Natural killer cell (primary cell): Measurements from ENCODE around the gene B4GALT2. TPM values are rescaled to one million over a fixed set of nuclear protein-coding genes. Genes with fewer than 3 reads are reported as not detected.

Source experiments
- ATAC-seq, 3 donors: fragments of 150-1000 bp in 2 of 3; fragments of 200-7000 bp in 1 of 3; cut with Tn5 transposase; 1 replicate in 1 of 3; 2 replicates in 2 of 3; pipeline ENCODE4 v1.10.0; 2021; ENCODE audit warnings: mild to moderate bottlenecking in 2 of 3, moderate library complexity in 2 of 3
- DNase-seq, 2 donors: peaks; one replicate each; pipeline versions ENCODE4 v3.0.0 to v3.0.0-alpha.2; 2013 to 2021; ENCODE audit warnings: mixed read lengths in 1 of 2
- H3K27ac ChIP-seq: one replicate; pipeline ENCODE4 v1.5.1; 2013; ENCODE audit warnings: mild to moderate bottlenecking, low read length
- H3K27me3 ChIP-seq: one replicate; pipeline ENCODE4 v1.6.1; 2013; ENCODE audit warnings: low read length; ENCODE audit not compliant: control insufficient read depth, insufficient read depth
- H3K36me3 ChIP-seq: one replicate; pipeline ENCODE4 v1.6.1; 2013; ENCODE audit warnings: low read length; ENCODE audit not compliant: control insufficient read depth, insufficient read depth
- H3K4me1 ChIP-seq: one replicate; pipeline ENCODE4 v1.6.1; 2013; ENCODE audit warnings: low read length; ENCODE audit not compliant: control insufficient read depth, insufficient read depth
- H3K4me3 ChIP-seq: one replicate; pipeline ENCODE4 v1.5.1; 2013; ENCODE audit warnings: low read length
- H3K9me3 ChIP-seq: one replicate; pipeline ENCODE4 v1.6.1; 2013; ENCODE audit warnings: low read length; ENCODE audit not compliant: control insufficient read depth, insufficient read depth
- H3K27ac Mint-ChIP-seq, 2 donors: one replicate each; pipeline ENCODE4 v1.8.0; 2022; ENCODE audit warnings: mild to moderate bottlenecking in 2 of 2, mixed read lengths in 2 of 2, moderate library complexity in 1 of 2
- H3K27me3 Mint-ChIP-seq, 2 donors: one replicate each; pipeline ENCODE4 v1.8.0; 2022; ENCODE audit warnings: low read depth in 2 of 2, mixed read lengths in 2 of 2
- H3K36me3 Mint-ChIP-seq: one replicate; pipeline ENCODE4 v1.8.0; 2022; ENCODE audit warnings: mixed read lengths
- H3K4me1 Mint-ChIP-seq, 2 donors: one replicate each; pipeline ENCODE4 v1.8.0; 2022; ENCODE audit warnings: mixed read lengths in 2 of 2
- H3K4me3 Mint-ChIP-seq: one replicate; pipeline ENCODE4 v1.8.0; 2022; ENCODE audit warnings: mild to moderate bottlenecking, moderate library complexity, mixed read lengths
- H3K9me3 Mint-ChIP-seq, 2 donors: one replicate each; pipeline ENCODE4 v1.8.0; 2022; ENCODE audit warnings: mixed read lengths in 2 of 2
- CTCF ChIP-seq: fragments of 200-600 bp; IDR thresholded peaks from one replicate; pipeline ENCODE4 v1.8.0; 2022; ENCODE audit warnings: antibody characterized with exemption
- WGBS: methylation state at CpG from one replicate; pipeline ENCODE4 v1.1.7; 2013; ENCODE audit warnings: missing lambda C conversion rate; ENCODE audit not compliant: insufficient coverage; 5-methylcytosine and 5-hydroxymethylcytosine counted together
- intact Hi-C: fragments of 100-400 bp; cut with micrococcal nuclease; formaldehyde crosslinking; loops from one replicate; pipeline ENCODE4 v1.14.2; 2022
- total RNA-seq, 4 donors: library from RNA; stranded (reverse); fragments of 120-200 nt in 1 of 4; gene quantifications; one replicate each; pipeline versions ENCODE4 v1.2.3 to v1.2.4, GENCODE V29; 2013 to 2022

Gene B4GALT2
- total RNA-seq, 3 donors from 2014 or later (not counting 1 experiment from before 2014, with no cell fraction given), result 1.5 to 5.5 (median 2.2) TPM

GRCh38 chr1:43971336-43971980 is 7.6 kb upstream of the B4GALT2 start:
- H3K27me3 Mint-ChIP-seq, result no peaks in the 10 kb centered on the region
- H3K27me3 ChIP-seq, result no peaks in the 10 kb centered on the region
- H3K4me3 Mint-ChIP-seq, result peak overlapping the region; percentile 95
- peaks cover 5% of the 10 kb centered on the region for H3K36me3 ChIP-seq
- no peaks in the 10 kb centered on the region for H3K9me3 ChIP-seq
- H3K27ac ChIP-seq, result no peak overlapping the region
- no peak for TF ChIP-seq CTCF
- WGBS, result 98% methylated on average over 17 of the region's 17 CpGs
- intact Hi-C loops, result no loop called here
- no peak overlapping the region for H3K27ac Mint-ChIP-seq
- H3K4me1 Mint-ChIP-seq, result peaks cover 43 to 51% of the 10 kb centered on the region in 2 donors
- no peaks in the 10 kb centered on the region for H3K9me3 Mint-ChIP-seq
- H3K4me1 ChIP-seq, result peaks cover 43% of the 10 kb centered on the region
- DNase-seq (no peak), ATAC-seq (no peak)
- no peak overlapping the region for H3K4me3 ChIP-seq
- H3K36me3 Mint-ChIP-seq, result no peaks in the 10 kb centered on the region

DNA sequence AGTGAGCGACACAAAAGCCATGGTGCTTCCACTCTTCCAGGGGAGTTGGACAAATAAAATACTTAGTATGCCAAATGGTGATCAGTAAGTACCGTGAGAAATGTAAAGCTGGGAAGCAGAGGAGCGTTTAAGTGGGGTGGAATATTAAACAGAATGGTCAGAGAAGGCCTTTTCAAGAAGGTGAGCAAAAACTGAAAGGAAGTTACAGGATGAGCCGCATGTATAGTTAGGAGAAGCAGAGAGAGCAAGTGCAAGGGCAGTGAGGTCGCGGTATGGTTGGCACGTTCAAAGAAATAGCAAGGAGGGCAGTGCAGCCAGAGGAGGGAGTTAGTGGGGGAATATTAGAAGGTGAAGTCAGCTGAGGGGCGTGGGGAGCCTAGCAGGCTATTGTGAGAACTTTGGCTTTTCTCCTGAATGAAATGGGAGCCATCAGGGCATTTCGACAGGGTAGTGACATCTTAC is 5.0 kb upstream of the B4GALT2 start:
- peaks cover 21% of the 10 kb centered on the region for H3K36me3 ChIP-seq
- no peaks in the 10 kb centered on the region for H3K9me3 ChIP-seq
- H3K4me3 ChIP-seq, result peak overlapping the region; percentile 96
- Mint-ChIP-seq H3K27me3 (no peaks in the 10 kb centered on the region), H3K36me3 (peaks cover 9% of the 10 kb centered on the region), H3K27ac (peak overlapping the region; percentile 91 to 92), H3K4me1 (peaks cover 63 to 74% of the 10 kb centered on the region in 2 donors), H3K4me3 (peak overlapping the region; percentile 97), H3K9me3 (no peaks in the 10 kb centered on the region)
- ATAC-seq (no peak), DNase-seq (no peak)
- peak overlapping the region; percentile 92 for H3K27ac ChIP-seq
- no peak for TF ChIP-seq CTCF
- peaks cover 60% of the 10 kb centered on the region for H3K4me1 ChIP-seq
- 44% methylated on average over 9 of the region's 9 CpGs for WGBS
- no peaks in the 10 kb centered on the region for H3K27me3 ChIP-seq
- intact Hi-C loops, result loop anchor here (1.0 kb wide), 2 partner anchors 17 to 28 kb away; partner anchors contain the start of genes CCDC24 and IPO13

GRCh38 chr1:43974443-43975248 is 4.4 kb upstream of the B4GALT2 start, which contains the start of gene ATP6V0B:
TSS of gene ATP6V0B (plus strand) at chr1:43974960. CDS start at chr1:43975041, 81 bp downstream.
- H3K4me3 ChIP-seq, result peak within 1 kb of the TSS; percentile 96
- H3K27me3 ChIP-seq, result no peaks in the 10 kb centered on the region
- no peaks in the 10 kb centered on the region for H3K27me3 Mint-ChIP-seq
- peaks cover 56% of the 10 kb centered on the region for H3K4me1 ChIP-seq
- WGBS, result under 1% methylated on average over 93 of the region's 93 CpGs
- peak within 1 kb of the TSS; percentile 92 for H3K27ac ChIP-seq
- H3K36me3 ChIP-seq, result peaks cover 21% of the 10 kb centered on the region
- TF ChIP-seq CTCF, result no peak
- DNase-seq (peak; percentile 94 to 96), ATAC-seq (peak; percentile 74 to 88 (median 82))
- H3K4me3 Mint-ChIP-seq, result peak within 1 kb of the TSS; percentile 97
- no peaks in the 10 kb centered on the region for H3K9me3 ChIP-seq
- H3K36me3 Mint-ChIP-seq, result peaks cover 9% of the 10 kb centered on the region
- intact Hi-C loops, result loop anchor here (1.0 kb wide), 2 partner anchors 17 to 28 kb away; partner anchors contain the start of genes CCDC24 and IPO13
- H3K4me1 Mint-ChIP-seq, result peaks cover 56 to 71% of the 10 kb centered on the region in 2 donors
- H3K9me3 Mint-ChIP-seq, result no peaks in the 10 kb centered on the region
- peak within 1 kb of the TSS; percentile 91 to 92 for H3K27ac Mint-ChIP-seq
